Measurements from ENCODE around the gene SCN3B.
"Not testable (repeated sequence)": the region's sequence is repeated elsewhere in the genome, so short reads cannot be mapped to it uniquely, and the experiment has no call there.

Gene SCN3B, protein sequence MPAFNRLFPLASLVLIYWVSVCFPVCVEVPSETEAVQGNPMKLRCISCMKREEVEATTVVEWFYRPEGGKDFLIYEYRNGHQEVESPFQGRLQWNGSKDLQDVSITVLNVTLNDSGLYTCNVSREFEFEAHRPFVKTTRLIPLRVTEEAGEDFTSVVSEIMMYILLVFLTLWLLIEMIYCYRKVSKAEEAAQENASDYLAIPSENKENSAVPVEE

DNA sequence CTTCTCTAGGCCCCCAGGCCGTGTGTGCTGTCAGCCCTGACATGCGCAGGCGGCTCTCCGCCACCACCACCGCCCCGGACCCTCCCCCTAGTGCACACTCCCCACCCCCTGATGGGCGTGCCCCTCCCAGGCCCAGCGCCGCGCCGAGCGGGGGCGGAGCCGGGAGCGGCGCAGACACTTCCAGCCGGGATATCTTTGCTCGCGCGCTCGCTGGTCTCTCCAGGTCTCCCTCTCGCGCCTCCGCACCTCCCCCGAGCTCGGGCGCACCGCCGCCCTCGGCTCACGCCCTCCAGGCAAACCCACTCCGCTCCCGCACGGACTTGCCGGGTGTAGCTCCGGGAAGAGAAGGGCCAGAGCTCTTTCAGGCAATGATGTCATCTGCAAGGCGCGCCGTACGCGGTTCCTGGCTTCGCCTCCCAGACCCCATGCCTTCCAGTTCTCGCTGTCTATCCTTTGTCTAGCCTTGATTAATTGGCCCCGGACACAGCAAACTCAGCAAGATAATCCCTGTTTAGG, at the start of gene SCN3B:
TSS of gene SCN3B (minus strand) at position 59 of the 516 bp plus-strand sequence. CDS start 823 bp downstream, outside the sequence.
- peak; percentile 45 for DNase-seq (ENCODE audit: low spot score)

DNA sequence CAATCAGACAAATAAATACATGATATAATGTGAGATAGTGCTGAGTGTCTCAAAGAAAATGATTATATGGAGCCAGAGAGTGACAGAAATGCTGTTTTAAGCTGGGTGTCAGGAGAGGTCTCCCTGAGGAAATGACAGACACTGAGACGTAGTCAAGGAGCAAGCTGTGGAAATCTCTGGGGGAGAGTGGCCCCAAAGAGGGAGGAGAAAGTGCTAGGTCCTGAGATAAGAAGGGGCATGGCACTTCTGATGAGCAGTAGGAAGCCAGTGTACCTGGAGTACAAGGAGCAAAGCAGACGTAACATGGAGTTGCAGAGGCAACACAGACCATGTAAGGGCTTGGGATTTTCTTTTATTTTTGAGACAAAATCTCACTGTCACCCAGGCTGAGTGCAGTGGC, 48.3 kb upstream of the SCN3B start:
- DNase-seq (ENCODE audit: low spot score): no peak

DNA sequence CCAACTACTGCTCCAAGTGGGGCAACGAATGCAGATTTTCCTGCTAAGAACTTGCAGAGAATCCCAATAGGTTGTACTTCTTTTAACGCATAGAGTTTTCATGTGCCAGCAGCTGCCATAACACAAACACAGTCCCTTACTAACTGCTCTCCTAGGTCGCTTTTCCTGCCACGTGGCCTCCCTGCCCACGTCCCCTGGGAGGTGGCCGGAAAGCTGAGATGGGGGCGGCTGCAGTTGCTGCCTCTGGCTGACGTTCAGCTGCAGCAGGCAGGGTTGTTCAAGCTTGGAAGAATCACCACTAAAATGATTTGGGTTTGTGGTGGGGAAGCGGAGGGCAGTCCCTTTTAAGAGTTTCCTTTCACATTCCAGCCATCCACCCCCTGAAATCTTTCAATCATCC, 47.7 kb upstream of the SCN3B start:
- peak; percentile 20 for DNase-seq (ENCODE audit: low spot score)

DNA sequence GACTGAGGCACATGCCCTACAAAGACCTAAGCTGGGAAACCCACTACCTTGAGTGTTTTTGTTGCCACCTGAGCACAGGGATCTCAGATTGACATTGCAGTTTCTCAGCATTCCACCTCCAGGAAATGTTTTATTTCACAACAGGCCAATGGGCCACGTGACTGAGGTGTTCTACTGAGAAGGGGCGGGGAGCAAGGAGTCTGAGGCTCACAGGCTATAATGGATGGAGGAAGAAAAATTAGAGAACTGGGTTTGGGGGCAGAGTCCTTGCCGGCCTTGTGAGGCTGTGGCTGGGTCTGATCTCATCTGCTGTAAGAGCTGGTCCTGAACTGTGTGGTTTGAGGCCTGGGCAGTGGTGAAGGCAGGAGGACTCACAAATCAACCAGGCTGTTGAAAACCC, 46.3 kb upstream of the SCN3B start:
- DNase-seq (ENCODE audit: low spot score): no peak

DNA sequence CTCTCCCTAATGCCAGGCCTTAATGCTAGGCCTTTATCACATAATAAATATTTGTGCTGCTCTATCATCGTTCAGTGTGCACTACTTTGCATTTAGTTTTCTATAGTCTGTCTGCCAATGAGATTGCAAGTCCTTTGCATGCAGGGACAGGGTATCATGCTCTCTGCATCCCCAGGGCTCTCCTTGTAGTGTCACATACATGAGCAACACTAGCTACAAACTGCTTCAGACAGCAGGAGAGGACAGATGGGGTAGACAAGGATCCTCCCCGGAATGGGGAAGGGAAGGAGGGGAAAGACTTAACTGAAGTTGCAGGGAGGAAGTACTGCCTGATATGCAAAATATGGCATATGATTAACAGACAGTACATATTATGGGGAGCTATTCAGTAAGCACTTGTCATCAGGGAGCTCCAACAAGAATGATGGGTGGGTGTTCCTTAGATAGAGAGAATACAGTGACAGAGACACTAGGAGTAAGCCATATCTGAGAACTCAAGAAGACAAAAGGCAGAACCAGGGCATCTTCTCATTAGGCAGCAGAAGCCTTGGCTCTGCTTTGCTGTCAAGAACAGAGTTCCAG, 44.2 kb upstream of the SCN3B start:
- DNase-seq (ENCODE audit: low spot score): no peak

DNA sequence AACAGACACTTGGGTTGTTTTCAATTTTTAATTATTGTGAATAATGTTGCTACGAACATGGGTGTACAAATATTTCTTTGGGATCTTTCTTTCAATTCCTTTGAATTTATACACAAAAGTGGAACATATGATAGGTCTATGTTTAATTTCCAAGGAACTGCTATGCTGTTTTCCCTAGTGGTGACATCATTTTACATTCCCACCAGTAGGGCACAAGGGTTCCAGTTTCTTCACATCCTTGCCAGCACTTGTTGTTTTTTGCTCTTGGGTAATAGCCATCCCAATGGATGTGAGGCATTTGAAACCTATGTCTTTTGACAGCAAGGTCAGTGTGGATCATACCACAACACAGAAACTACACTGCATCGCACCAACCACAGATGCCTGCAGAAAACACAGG, 41.8 kb upstream of the SCN3B start:
- no peak for DNase-seq (ENCODE audit: low spot score)

DNA sequence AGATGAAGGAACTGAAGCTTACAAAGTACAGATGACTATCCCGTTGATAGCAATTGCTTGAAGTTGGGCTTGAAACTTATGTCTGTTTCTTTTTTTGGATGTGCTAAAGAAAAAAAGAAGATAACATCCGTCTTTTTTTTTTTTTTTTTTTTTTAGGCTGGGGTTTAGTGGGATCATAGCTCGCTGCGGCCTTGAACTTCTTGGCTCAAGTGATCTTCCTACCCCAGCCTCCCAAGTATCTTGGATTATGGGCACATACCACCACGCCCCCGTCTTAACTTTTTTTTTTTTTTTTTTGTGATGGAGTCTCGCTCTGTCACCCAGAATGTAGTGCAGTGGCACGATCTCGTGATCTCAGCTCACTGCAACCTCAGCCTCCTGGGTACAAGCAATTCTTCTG, 40.8 kb upstream of the SCN3B start:
- DNase-seq (ENCODE audit: low spot score): no peak

DNA sequence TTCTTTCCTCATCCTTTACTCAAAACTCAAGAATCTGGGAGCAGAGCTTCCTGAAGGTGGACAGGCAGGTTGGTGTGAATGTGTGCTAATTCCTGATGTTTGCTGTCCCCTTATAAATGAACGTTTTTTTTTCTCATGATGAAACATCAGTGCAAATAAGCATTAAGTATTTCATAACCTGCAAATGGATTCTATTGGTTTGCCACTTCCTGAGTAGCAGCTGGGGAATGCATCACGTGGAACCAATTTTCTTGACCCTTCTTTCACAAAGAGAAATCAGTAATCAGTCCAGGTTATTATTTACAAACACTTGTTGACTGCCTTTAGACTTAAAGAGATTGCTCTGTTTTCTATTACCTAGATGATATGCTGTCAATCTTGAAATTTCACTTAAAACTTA, 40.1 kb upstream of the SCN3B start:
- no peak for DNase-seq (ENCODE audit: low spot score)

DNA sequence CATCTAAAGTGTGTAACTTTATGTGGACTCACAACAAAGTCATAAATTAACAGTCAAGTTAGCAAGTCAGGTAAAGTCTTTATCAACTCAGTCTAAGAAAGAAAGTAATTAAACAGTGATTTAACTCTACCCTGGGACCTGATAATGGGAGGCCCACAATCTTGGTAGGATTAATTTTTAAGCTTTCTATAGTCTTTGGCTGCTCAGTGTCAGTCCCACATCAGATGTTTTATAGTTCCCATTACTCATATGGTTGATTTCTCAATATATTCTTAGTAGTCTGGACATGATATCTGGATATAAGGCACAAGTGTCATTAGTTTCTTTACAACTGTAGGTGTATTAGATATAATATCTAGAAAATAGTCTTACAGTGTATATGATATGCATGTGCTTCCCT, 38.5 kb upstream of the SCN3B start:
- no peak for DNase-seq (ENCODE audit: low spot score)

DNA sequence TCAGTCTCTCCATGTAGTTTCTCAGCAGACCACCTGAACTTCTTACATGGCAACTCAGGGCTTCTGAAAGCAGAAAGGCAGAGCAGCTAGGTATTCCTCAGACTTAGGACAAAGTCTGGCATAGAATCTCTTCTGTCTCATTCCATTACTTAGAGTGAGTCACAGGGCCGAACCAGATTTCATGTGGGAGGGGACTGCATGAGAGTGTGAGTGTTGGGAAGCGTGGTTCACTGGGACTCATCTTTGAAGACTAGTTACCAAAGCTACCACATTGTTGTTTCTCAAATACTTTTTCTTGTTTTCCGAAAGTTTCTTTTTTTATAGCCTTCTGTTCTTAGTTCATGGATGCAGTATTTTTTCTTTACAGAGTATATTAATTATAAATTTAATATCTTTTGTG, 36.1 kb upstream of the SCN3B start:
- DNase-seq (ENCODE audit: low spot score): no peak

DNA sequence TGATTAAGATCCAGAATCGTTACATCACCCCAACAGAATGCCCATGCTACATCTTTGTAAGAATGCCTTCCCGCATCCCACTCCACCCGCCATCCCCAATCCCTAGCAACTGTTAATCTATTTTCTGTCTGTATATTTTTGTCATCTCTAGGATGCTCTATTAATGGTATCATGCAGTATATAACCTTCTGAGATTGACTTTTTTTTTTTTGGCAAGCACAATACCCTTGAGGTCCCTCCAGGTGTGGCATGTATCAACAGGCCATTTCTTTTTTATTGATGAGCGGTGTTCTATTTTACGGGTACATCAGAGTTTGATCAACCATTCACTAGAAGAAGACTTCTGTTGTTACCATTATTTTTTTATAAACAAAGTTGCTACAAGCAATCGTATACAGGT, 30.2 kb upstream of the SCN3B start:
- no peak for DNase-seq (ENCODE audit: low spot score)

DNA sequence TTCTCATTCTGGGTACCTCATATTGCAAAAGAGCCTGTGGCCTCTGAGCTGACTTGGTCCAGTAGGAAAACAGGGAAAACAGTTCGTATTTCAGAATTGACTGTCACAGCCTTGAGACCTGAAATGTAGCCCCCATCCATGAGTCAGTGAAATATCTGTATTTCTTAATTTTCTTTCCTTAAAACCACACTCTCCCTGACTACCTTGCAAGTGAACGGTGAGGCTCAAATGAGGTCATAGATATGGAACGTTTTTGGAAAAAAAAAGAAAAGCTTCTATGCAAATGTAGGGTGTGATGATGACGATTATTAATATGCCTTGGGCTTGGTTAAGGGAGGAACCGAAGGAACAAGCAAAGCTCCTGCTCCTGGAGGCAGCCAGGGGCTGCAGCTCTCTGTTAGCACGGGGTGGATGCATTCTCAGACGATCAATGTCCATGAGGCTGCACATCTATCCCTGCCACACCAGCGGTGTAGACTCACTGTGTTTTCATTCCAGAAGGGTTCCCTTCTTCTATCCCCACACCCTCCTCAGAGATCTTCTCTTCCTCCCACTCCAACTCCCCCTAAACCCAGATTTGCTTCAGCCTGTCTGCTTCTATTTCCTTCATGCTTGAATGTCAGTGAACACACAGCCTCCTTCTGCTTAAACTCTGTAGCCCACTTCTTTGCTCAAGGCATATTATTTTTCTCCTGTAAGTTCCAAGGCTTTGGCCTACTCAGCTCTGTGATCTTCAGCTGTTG, 29.2 kb upstream of the SCN3B start:
- DNase-seq (ENCODE audit: low spot score): no peak

DNA sequence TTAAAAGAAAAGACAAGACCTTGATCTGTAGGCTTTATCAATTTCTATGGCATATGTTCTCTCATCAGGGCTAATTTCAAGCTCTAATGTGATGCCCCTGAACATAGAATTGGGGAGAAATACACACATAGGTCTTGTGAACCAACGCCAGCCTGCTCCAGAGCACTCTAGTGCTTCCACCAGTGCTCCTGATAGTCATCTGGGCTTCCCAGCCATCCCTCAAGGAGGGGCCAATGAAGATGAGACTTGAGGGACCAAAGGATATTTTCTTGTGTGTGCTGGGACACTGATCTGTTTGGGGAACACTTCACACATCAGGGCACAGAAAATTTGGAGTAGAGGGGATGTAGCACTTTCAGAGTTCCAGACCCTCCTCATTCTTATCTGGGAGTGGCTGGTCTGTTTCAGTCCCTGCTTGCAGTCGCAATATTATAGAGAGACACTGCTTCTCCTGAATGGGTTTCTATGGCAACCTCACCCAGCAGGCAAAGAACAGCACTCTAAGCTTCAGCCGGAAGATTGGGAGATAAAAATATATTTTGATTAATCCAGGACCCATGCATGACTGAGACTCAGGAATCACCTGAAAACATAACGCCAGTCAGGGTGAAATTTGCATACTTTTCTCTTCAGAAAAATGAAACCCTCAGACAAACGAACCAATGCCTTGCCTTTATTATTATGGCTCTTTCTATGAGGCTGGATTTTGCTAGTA, 28.4 kb upstream of the SCN3B start:
- DNase-seq (ENCODE audit: low spot score): no peak

DNA sequence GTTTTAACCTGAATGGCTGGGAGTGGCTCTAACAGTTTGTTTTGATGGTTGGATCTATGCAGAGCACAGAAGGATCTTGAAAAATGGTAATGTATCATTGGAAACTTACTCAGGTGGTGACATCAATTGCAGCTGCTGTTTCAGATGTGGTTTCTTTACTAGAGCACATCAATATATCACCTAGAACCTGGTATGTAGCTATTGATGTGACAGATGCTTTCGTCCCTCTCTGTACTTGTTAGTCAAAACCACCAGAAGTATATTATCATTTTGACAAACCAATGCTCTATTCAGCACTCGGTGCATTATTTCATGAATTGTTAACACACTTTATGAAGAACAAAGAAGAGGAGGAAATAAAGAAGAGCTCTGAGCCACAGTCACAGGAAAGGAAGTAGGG, 26.6 kb upstream of the SCN3B start:
- DNase-seq (ENCODE audit: low spot score): no peak

DNA sequence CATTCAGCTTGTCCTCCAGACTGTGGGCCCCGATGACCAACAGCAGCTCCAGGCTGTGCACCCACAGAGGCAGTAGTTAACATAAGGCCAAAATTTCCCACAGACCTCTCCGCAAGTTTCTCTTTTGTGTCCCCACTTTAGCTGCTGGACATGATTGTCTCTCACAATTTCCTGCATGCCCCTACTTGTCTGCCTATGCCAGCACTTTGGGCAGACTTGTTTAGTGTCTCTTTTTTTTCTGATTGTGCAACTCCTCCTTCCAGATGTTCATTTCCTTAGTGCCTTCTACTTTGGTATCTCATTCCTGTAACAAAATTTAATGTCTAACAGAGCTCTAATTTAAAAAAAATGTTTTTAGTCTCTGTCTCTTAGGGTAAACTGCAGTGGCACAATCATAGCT, 23.8 kb upstream of the SCN3B start:
- DNase-seq (ENCODE audit: low spot score): no peak

DNA sequence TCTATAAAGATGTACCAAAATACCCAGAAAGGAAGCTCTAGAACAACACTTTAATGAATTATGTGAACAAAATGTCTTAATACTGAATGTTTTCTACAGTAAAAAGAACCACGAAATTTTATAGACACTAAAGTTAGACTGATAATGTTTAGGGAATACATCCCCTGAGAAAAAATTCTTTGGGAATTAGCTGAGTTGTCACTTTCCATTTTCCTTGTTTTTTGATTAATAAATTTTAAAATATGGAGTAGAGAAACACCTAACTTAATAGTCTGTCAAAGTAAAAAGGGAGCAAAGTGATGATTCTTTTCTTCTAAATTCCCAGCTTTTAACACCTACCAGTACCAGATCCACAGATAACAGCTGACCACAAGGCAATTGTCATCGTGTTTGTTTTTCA, 23.1 kb upstream of the SCN3B start:
- DNase-seq (ENCODE audit: low spot score): no peak

DNA sequence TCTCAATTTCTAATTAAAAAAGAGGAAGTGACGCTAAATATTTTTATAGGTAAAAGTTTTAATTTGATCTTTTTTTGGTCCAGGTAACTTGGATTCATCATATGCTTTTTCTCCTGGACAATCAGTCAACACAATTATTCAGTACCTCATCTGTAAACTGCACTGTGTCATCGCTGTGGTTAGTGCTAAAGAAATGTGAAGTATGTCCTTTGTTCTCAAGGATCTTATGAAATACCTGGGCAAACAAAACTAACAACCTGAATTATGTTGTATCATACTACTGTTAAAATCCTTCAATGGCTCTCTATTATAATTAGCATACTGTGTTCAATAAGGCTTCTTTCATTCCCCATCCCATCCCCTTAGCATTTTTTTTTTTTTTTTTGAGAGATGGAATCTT, 19.9 kb upstream of the SCN3B start:
- DNase-seq (ENCODE audit: low spot score): no peak

DNA sequence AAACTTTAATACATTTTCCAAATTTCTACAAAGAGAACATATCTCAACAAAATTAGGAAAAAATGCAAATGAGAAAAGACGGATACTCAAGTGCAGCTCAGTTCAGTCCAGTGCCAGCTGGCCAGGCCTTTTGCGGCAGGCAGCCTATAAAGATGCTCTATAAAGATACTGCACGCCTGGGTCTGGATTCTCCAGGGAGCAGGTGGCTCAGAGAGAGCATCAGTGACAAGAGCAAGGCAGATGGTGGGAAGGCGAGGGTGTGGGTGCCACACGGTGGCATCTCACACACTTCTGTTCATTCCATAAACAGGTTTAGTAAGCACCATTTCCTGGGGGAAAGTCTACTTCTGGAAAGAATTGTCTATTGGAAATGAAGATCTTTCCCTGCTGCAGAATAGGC, 18.1 kb upstream of the SCN3B start:
- no peak for DNase-seq (ENCODE audit: low spot score)

DNA sequence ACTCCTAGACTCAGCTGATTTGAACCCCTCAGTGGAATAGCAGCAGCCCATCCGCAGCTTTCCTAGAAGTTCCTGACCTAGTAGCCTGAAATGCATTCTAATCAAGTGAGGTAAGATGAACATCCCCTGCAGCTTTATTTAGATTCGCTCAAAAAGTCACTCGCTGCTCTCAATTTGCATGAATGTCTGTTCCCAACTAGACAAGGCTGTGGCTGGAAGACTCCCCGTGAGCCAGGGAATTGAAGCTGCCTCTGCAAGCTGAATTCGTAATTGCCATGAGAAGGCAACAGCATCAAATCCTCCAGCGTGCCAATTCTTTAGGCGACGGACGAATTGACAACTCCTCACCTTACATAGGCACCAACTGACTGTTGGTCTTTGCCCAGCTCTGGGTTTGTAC, 17.1 kb upstream of the SCN3B start:
- no peak for DNase-seq (ENCODE audit: low spot score)

DNA sequence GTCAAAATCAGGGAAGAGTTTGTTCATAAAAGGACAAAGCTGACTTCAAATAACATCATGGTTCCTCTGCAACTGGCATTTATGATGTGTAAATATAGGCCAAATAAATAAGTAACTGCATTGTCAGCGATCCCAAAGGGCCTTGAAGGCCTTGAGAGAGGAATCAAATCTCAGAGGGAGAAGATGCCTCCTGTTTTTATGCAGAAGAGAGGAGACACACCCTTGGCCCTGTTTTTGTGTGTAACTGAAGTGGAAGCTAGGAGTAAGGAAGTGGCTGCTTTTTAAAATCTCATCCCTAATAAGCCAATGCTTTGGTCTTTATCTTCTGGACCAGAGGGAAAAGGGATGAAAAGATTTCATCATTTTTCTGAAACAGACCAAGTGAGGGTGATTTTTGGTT, 15.7 kb upstream of the SCN3B start:
- DNase-seq (ENCODE audit: low spot score): no peak

DNA sequence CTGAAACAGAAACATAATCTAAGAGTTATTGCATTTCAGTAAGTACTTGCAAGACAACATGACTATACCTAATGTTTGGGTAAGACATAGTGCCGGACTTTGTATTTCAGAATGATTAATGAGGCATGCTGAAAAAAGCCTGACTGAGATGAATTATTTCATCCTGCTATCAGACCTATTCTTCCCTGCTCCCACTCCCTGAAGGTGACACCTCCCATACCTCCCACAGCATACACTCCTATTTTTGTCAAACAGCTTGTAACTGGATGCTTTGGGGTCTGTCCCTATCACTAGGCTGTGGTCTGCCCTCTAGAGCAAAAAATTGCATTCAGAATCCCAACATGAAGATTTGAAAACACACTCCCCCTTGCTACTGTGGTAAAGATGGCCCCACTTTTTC, 10.9 kb upstream of the SCN3B start:
- no peak for DNase-seq (ENCODE audit: low spot score)

DNA sequence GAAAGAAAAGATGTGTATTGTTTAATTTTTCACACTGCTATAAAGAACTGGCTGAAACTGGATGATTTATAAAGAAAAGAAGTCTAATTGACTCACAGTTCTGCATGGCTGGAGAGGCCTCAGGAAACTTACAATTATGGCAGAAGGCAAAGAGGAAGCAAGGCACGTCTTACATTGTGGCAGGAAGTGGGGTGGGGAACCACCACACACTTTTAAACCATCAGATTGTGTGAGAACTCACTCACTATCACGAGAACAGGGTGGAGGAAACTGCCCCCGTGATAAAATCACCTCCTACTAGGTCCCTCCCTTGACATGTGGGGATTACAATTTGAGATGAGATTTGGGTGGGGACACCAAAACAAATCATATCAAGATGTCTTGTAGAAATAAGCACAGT, 5.5 kb upstream of the SCN3B start:
- not testable (repeated sequence) for DNase-seq (ENCODE audit: low spot score)

DNA sequence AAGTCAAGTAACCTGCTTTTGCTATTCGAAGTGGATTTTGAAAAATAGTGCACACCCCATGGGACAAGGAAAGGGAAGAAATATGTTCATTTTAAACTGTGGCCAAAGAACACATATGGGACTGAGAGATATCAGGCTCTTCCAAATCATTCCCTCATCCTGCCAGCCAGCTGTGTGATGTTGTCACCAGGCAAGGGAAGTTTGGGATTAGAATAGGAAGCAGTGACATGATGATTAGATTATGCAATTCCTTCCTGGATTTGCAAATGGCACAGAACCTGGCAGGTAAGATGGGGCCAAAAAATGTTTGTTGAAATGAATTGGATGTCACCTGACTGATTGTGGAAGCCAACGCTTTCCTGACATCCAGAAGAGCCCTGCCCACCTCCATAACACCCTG, 4.9 kb upstream of the SCN3B start:
- DNase-seq (ENCODE audit: low spot score): no peak

Measured in germinal center (tissue), 1 donor.